GM18951 (cell line): ENCODE results near the gene CACNA2D1.

Experiments used
- POLR2A ChIP-seq: IDR thresholded peaks from 4 replicates; pipeline ENCODE4 v1.6.1; 2011; ENCODE audit warnings: mild to moderate bottlenecking; ENCODE audit not compliant: insufficient read length, insufficient read depth; ENCODE audit errors: extremely low read depth
- in situ Hi-C: fragments of 300-500 bp; cut with MboI; formaldehyde crosslinking; loops from one replicate; pipeline ENCODE4 v1.12.0; 2022; ENCODE audit warnings: low sequenced_read_pairs, mixed read lengths, inconsistent platforms; ENCODE audit not compliant: unreplicated experiment

Gene CACNA2D1

GRCh38 chr7:82428186-82428961, 15.2 kb downstream of the CACNA2D1 start:
- in situ Hi-C loops = no loop called here
- no peak for TF ChIP-seq POLR2A

DNA sequence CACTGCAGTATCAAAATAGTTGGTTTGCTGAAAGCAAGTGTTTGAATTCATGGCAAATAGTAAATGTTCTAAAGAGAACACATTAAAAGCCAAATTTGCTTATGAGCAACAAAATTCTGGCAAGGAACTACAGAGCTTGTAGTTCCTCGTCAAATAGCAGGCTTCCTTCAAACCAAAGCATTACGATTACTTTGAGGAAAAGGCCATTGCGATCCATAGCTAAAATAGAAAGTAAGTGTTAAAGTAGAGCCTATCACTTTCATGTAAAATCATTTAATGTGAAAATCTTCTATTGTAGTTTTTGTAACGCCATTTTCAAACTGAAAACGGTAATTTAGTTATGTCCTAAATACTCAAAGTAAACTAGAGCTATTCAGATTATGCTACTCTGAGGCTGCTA, 20.1 kb downstream of the CACNA2D1 start:
- TF ChIP-seq POLR2A = no peak
- in situ Hi-C loops = no loop called here

GRCh38 chr7:82419200-82419599, 24.4 kb downstream of the CACNA2D1 start:
- no peak for TF ChIP-seq POLR2A
- in situ Hi-C loops = no loop called here

GRCh38 chr7:82417898-82418297, 25.7 kb downstream of the CACNA2D1 start:
- no peak for TF ChIP-seq POLR2A
- in situ Hi-C loops = no loop called here

DNA sequence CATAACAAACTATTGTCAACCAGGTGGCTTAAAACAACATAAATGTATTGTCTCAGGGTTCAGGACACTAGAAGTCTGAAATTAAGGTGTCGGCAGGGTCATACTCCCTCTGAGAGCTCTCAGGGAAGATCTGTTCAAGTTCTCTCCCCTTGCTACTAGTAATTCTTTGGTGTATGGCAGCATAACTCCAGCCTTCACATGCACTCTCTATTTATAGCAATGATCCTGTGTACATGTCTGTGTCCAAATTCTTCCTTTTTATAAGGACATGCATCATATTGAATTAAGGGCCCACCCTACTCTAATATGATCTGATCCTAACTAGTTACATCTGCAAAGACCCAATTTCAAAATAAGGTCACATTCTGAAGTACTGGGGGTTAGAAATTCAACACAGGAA, 27.2 kb downstream of the CACNA2D1 start:
- in situ Hi-C loops = no loop called here
- TF ChIP-seq POLR2A = no peak

DNA sequence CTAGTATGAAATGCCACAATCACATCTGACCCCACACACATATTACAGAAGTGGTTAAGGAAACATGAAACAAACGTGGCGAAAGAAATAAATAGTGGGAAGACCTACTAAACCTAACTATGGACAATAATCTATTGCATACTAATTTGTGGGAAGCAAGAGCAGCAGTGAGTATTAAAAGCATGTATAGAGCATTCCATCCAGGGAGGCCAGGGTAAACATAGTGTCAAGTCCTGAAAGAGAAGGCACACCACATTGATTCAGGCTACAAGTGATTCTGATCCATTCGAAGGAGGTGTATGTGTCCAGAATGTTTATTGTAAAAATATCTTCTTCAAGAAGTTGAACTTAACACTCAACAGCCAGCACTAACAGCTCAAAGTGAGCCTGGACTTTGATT, 29.2 kb downstream of the CACNA2D1 start:
- TF ChIP-seq POLR2A = no peak
- in situ Hi-C loops = no loop called here

- in situ Hi-C loops = no loop called here
- TF ChIP-seq POLR2A = no peak
Measured at GRCh38 chr7:82413237-82413636, 30.3 kb downstream of the CACNA2D1 start.

GRCh38 chr7:82411732-82412131, 31.8 kb downstream of the CACNA2D1 start:
- in situ Hi-C loops = no loop called here
- TF ChIP-seq POLR2A = no peak

DNA sequence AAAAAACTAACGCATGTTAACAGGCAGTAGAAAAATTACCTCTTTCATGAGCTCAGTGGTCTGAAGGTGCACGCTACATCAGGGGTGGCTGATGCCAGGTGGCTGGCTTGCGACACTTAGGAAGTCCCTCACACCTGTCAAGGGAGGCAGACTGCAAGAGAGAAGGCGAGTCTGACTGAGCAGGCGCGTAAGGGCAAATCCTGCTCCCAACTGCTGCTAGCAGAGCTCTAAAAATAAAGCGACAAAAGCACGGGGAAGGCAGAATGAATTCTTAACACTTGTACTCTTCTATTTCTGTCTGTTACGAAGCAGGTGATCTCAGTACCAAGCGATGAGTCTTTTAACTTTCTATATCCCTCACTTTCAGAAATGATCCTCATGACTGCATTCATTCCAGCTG, 33.1 kb downstream of the CACNA2D1 start:
- TF ChIP-seq POLR2A = no peak
- in situ Hi-C loops = no loop called here

DNA sequence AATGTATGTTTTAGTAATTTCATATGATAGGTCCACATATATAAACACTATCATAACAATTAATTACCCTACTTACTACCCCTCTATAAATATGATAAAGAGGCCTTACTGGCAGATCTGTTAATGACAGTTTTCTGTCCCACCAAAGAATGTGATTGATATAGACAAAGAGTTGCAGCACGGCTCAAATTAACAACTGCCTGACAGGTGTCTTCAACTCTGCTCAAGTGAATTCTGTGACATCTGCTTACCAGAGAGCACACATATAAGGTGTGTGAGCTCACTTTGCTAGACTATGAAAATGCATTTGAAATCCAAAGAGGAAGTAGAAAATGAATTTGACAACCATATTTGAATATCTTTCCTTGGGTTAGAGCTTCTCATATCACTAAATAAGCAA, 36.6 kb downstream of the CACNA2D1 start:
- in situ Hi-C loops = no loop called here
- no peak for TF ChIP-seq POLR2A

- TF ChIP-seq POLR2A = no peak
- in situ Hi-C loops = no loop called here
Measured at GRCh38 chr7:82405301-82405700, 38.3 kb downstream of the CACNA2D1 start.

- no peak for TF ChIP-seq POLR2A
- in situ Hi-C loops = no loop called here
Measured at GRCh38 chr7:82404652-82405051, 38.9 kb downstream of the CACNA2D1 start.

- in situ Hi-C loops = no loop called here
- TF ChIP-seq POLR2A = no peak
Measured at GRCh38 chr7:82404094-82404493, 39.5 kb downstream of the CACNA2D1 start.

- in situ Hi-C loops = no loop called here
- no peak for TF ChIP-seq POLR2A
Measured at GRCh38 chr7:82397879-82398524, 45.6 kb downstream of the CACNA2D1 start.
